ENCODE data around the gene NHERF1. TPM values are rescaled to one million over a fixed set of nuclear protein-coding genes. Genes with fewer than 3 reads are reported as not detected.

Gene NHERF1
- total RNA-seq, 2 donors from 2014 or later = 20.2 to 30.9 TPM

DNA sequence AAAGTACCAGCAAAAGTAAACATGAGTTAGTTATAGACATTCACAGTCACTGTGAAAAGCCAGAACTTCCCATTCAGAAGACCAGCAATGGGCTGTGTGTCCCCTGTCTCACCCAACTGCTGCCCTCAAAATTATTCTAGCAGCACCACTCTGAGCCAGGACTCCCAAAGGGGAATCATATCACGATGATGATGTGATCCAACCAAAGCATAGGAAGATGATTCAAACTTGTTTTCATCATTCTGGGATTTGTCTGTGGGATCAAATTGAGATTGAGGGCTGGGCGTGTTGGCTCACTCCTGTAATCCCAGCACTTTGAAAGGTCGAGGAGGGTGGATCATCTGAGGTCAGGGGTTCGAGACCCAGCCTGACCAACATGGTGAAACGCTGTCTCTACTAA lies 34.1 kb downstream of the NHERF1 start:
- no peaks in the 10 kb centered on the region for H3K36me3 ChIP-seq
- H3K4me3 ChIP-seq = no peak overlapping the region
- DNase-seq (ENCODE audit: low spot score) = no peak
- no peaks in the 10 kb centered on the region for H3K27me3 ChIP-seq
- no peak overlapping the region for H3K27ac ChIP-seq
- H3K9me3 ChIP-seq = no peaks in the 10 kb centered on the region
- TF ChIP-seq, protein P1, sequence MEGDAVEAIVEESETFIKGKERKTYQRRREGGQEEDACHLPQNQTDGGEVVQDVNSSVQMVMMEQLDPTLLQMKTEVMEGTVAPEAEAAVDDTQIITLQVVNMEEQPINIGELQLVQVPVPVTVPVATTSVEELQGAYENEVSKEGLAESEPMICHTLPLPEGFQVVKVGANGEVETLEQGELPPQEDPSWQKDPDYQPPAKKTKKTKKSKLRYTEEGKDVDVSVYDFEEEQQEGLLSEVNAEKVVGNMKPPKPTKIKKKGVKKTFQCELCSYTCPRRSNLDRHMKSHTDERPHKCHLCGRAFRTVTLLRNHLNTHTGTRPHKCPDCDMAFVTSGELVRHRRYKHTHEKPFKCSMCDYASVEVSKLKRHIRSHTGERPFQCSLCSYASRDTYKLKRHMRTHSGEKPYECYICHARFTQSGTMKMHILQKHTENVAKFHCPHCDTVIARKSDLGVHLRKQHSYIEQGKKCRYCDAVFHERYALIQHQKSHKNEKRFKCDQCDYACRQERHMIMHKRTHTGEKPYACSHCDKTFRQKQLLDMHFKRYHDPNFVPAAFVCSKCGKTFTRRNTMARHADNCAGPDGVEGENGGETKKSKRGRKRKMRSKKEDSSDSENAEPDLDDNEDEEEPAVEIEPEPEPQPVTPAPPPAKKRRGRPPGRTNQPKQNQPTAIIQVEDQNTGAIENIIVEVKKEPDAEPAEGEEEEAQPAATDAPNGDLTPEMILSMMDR (IDR thresholded peaks at IDR 0.05) = no peak
- H3K4me1 ChIP-seq = peaks cover 0 to 3% of the 10 kb centered on the region in 2 donors

GRCh38 chr17:74784125-74784810 lies 35.8 kb downstream of the NHERF1 start:
- Histone ChIP-seq H3K4me3 (no peak overlapping the region), H3K27me3 (no peaks in the 10 kb centered on the region), H3K9me3 (no peaks in the 10 kb centered on the region), H3K27ac (no peak overlapping the region), H3K4me1 (no peaks in the 10 kb centered on the region), H3K36me3 (no peaks in the 10 kb centered on the region)
- no peak for DNase-seq (ENCODE audit: low spot score)
- TF ChIP-seq, protein P1 (IDR thresholded peaks at IDR 0.05) = no peak

DNA sequence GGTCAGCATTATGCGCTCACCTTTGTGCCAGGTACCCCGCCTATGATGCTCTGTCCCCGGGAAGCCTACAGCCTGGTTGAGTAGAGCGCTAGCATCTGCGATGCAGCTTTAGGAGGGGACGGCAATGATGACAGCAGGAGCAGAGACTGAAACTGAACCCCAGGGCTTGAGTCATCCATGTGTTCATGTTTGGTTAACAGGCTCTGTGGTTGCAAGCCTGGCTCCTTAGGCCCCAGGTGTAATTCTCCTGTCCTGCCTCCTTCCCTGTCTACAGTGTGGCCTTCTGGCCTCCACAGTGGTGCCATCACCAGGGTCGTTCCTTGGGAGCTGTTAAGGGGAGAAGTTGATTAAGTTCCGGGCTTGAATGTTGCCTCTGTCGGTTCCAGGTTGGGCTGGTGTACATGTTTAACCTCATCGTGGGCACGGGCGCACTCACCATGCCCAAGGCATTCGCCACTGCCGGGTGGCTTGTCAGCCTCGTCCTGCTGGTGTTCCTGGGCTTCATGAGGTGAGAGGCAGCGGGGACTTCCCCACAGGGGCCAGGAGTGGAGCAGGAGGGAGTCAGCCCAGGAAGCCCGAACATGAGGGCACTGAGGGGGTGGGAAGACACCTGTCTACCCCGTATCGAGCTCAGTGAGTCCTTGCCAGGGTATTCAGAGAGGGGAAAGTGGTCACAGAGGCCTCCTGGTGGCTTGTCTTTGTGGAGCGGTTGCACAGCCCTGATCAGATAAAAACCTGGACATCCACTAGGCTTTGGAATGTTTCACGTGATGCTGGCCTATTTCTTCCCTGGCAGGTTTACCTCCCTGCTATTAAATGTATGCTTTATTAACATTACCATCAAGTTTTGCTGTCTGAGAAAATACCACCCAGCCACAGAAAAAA lies 36.9 kb downstream of the NHERF1 start:
- TF ChIP-seq, protein P1 (IDR thresholded peaks at IDR 0.05) = no peak
- DNase-seq (ENCODE audit: low spot score) = no peak
- H3K9me3 ChIP-seq = no peaks in the 10 kb centered on the region
- H3K36me3 ChIP-seq = peaks cover 4% of the 10 kb centered on the region
- no peaks in the 10 kb centered on the region for H3K27me3 ChIP-seq
- H3K4me3 ChIP-seq = no peak overlapping the region
- no peak overlapping the region for H3K27ac ChIP-seq
- no peaks in the 10 kb centered on the region for H3K4me1 ChIP-seq

- DNase-seq (ENCODE audit: low spot score) = no peak
- Histone ChIP-seq H3K27ac (no peak overlapping the region), H3K27me3 (no peaks in the 10 kb centered on the region), H3K4me3 (no peak overlapping the region), H3K4me1 (peaks cover 0 to 1% of the 10 kb centered on the region in 2 donors), H3K9me3 (no peaks in the 10 kb centered on the region), H3K36me3 (peaks cover 8% of the 10 kb centered on the region)
- TF ChIP-seq, protein P1 (IDR thresholded peaks at IDR 0.05) = no peak
Measured at GRCh38 chr17:74785981-74786360, 37.5 kb downstream of the NHERF1 start.

GRCh38 chr17:74786431-74787055 lies 38.1 kb downstream of the NHERF1 start:
- H3K4me1 ChIP-seq = peaks cover 0 to 7% of the 10 kb centered on the region in 2 donors
- TF ChIP-seq, protein P1 (IDR thresholded peaks at IDR 0.05) = no peak
- H3K27me3 ChIP-seq = no peaks in the 10 kb centered on the region
- no peak overlapping the region for H3K4me3 ChIP-seq
- no peak overlapping the region for H3K27ac ChIP-seq
- peak; percentile 64 for DNase-seq (ENCODE audit: low spot score)
- peaks cover 8% of the 10 kb centered on the region for H3K36me3 ChIP-seq
- no peaks in the 10 kb centered on the region for H3K9me3 ChIP-seq

All from right atrium auricular region (tissue), 2 donors.